CD8-positive, alpha-beta memory T cell (primary cell): ENCODE results near the gene KCNT1. TPM values are rescaled to one million over a fixed set of nuclear protein-coding genes. Genes with fewer than 3 reads are reported as not detected.

Experiments used
- CTCF ChIA-PET: fragments of 350-600 bp; sonication (Branson Sonifier 250); formaldehyde crosslinking; loops from one replicate; lab custom pipeline; 2021; ENCODE audit warnings: antibody characterized with exemption; lab: Charles Lee
- POLR2A ChIA-PET: fragments of 350-600 bp; sonication (Branson Sonifier 250); formaldehyde crosslinking; loops from one replicate; lab custom pipeline; 2021; ENCODE audit warnings: antibody characterized with exemption; lab: Charles Lee
- DNase-seq, 5 donors: peaks; one replicate each; pipeline versions ENCODE4 v3.0.0 to v3.0.0-alpha.2; 2020 to 2022; ENCODE audit warnings: mixed read lengths in 1 of 5
- H3K27ac ChIP-seq: one replicate; pipeline ENCODE4 v1.7.0; 2013; ENCODE audit warnings: low read depth, mild to moderate bottlenecking, low read length, moderate library complexity
- H3K27me3 ChIP-seq: 2 replicates; pipeline ENCODE4 v1.7.0; 2013; ENCODE audit warnings: low read length, mild to moderate bottlenecking; ENCODE audit not compliant: insufficient read depth, poor library complexity, severe bottlenecking
- H3K36me3 ChIP-seq: 2 replicates; pipeline ENCODE4 v1.7.0; 2013; ENCODE audit warnings: mild to moderate bottlenecking, low read length, moderate library complexity; ENCODE audit not compliant: insufficient read depth
- H3K4me1 ChIP-seq: 2 replicates; pipeline ENCODE4 v1.7.0; 2013; ENCODE audit warnings: mild to moderate bottlenecking, low read length, moderate library complexity; ENCODE audit not compliant: insufficient read depth
- H3K4me3 ChIP-seq: 2 replicates; pipeline ENCODE4 v1.7.0; 2013; ENCODE audit warnings: mild to moderate bottlenecking, low read length
- H3K9me3 ChIP-seq: 2 replicates; pipeline ENCODE4 v1.7.0; 2013; ENCODE audit warnings: mild to moderate bottlenecking, low read length
- H3K27ac Mint-ChIP-seq, 8 donors: one replicate each; pipeline ENCODE4 v1.8.0; 2020 to 2021; ENCODE audit warnings: mixed read lengths in 8 of 8, mild to moderate bottlenecking in 6 of 8, inconsistent platforms in 3 of 8, moderate library complexity in 3 of 8
- H3K27me3 Mint-ChIP-seq, 2 donors: one replicate each; pipeline ENCODE4 v1.8.0; 2020 to 2021; ENCODE audit warnings: mixed read lengths in 2 of 2, mild to moderate bottlenecking in 1 of 2, moderate library complexity in 1 of 2
- H3K36me3 Mint-ChIP-seq, 3 donors: one replicate each; pipeline ENCODE4 v1.8.0; 2020 to 2021; ENCODE audit warnings: mixed read lengths in 3 of 3, inconsistent platforms in 1 of 3, mild to moderate bottlenecking in 1 of 3
- H3K4me1 Mint-ChIP-seq, 3 donors: one replicate each; pipeline ENCODE4 v1.8.0; 2020 to 2021; ENCODE audit warnings: mixed read lengths in 3 of 3, inconsistent platforms in 1 of 3, mild to moderate bottlenecking in 1 of 3
- H3K4me3 Mint-ChIP-seq, 7 donors: one replicate each; pipeline ENCODE4 v1.8.0; 2020 to 2021; ENCODE audit warnings: mixed read lengths in 7 of 7, mild to moderate bottlenecking in 6 of 7, moderate library complexity in 4 of 7, inconsistent platforms in 2 of 7
- H3K9me3 Mint-ChIP-seq, 5 donors: one replicate each; pipeline ENCODE4 v1.8.0; 2020 to 2022; ENCODE audit warnings: mixed read lengths in 5 of 5, mild to moderate bottlenecking in 3 of 5, moderate library complexity in 2 of 5, inconsistent platforms in 1 of 5
- polyA plus RNA-seq: library from polyadenylated mRNA; unstranded; fragments of 300-500 nt; fragmentation: Illumina TruSeq; gene quantifications from one replicate; pipeline ENCODE4 v1.2.3, GENCODE V29; 2021
- total RNA-seq, 2 experiments: library from RNA; stranded (reverse); gene quantifications; one replicate each; pipeline ENCODE4 v1.2.3, GENCODE V29; 2021

The KCNT1 gene
- total and polyA plus RNA-seq, 3 experiments from 2014 or later, result 0.16 TPM; not detected in 2

- POLR2A ChIA-PET, result no interaction called here
These were observed 23.6 kb upstream of the KCNT1 start for GRCh38 chr9:135678236-135679017.

GRCh38 chr9:135680056-135680455 is 21.9 kb upstream of the KCNT1 start:
- CTCF ChIA-PET, result no interaction called here
- Mint-ChIP-seq H3K36me3 (no peaks in the 10 kb centered on the region), H3K4me3 (no peak overlapping the region), H3K4me1 (no peaks in the 10 kb centered on the region), H3K27me3 (peaks cover 3 to 4% of the 10 kb centered on the region in 2 donors), H3K9me3 (no peaks in the 10 kb centered on the region), H3K27ac (no peak overlapping the region)
- POLR2A ChIA-PET, result no interaction called here
- peaks cover 3% of the 10 kb centered on the region for H3K27me3 ChIP-seq
- H3K4me1 ChIP-seq, result no peaks in the 10 kb centered on the region
- H3K36me3 ChIP-seq, result no peaks in the 10 kb centered on the region
- DNase-seq, result no peak
- H3K27ac ChIP-seq, result no peak overlapping the region
- H3K9me3 ChIP-seq, result no peaks in the 10 kb centered on the region
- H3K4me3 ChIP-seq, result no peak overlapping the region

More at GRCh38 chr9:135678236-135679017, 23.6 kb upstream of the KCNT1 start:
- Mint-ChIP-seq H3K4me1 (no peaks in the 10 kb centered on the region), H3K36me3 (no peaks in the 10 kb centered on the region), H3K27ac (no peak overlapping the region), H3K27me3 (peaks cover 3 to 4% of the 10 kb centered on the region in 2 donors), H3K4me3 (no peak overlapping the region), H3K9me3 (no peaks in the 10 kb centered on the region)
- Histone ChIP-seq H3K4me1 (no peaks in the 10 kb centered on the region), H3K9me3 (no peaks in the 10 kb centered on the region), H3K36me3 (no peaks in the 10 kb centered on the region), H3K27me3 (no peaks in the 10 kb centered on the region), H3K4me3 (no peak overlapping the region), H3K27ac (no peak overlapping the region)
- no peak for DNase-seq
- CTCF ChIA-PET, result no interaction called here

- Histone ChIP-seq H3K27ac (no peak overlapping the region), H3K4me1 (no peaks in the 10 kb centered on the region), H3K4me3 (no peak overlapping the region), H3K27me3 (peaks cover 3% of the 10 kb centered on the region), H3K9me3 (no peaks in the 10 kb centered on the region), H3K36me3 (no peaks in the 10 kb centered on the region)
- Mint-ChIP-seq H3K27ac (no peak overlapping the region), H3K9me3 (no peaks in the 10 kb centered on the region), H3K27me3 (peaks cover 3 to 4% of the 10 kb centered on the region in 2 donors), H3K4me1 (no peaks in the 10 kb centered on the region), H3K4me3 (no peak overlapping the region), H3K36me3 (no peaks in the 10 kb centered on the region)
- no peak for DNase-seq
- POLR2A ChIA-PET, result no interaction called here
- CTCF ChIA-PET, result no interaction called here
These were observed 20.8 kb upstream of the KCNT1 start for GRCh38 chr9:135681161-135681560.

GRCh38 chr9:135683401-135684034 is 18.5 kb upstream of the KCNT1 start:
- Mint-ChIP-seq H3K36me3 (no peaks in the 10 kb centered on the region), H3K27ac (no peak overlapping the region), H3K9me3 (no peaks in the 10 kb centered on the region), H3K4me3 (no peak overlapping the region), H3K27me3 (peaks cover 3 to 4% of the 10 kb centered on the region in 2 donors), H3K4me1 (no peaks in the 10 kb centered on the region)
- no peak for DNase-seq
- no peaks in the 10 kb centered on the region for H3K36me3 ChIP-seq
- no peak overlapping the region for H3K4me3 ChIP-seq
- H3K27me3 ChIP-seq, result peaks cover 3% of the 10 kb centered on the region
- POLR2A ChIA-PET, result no interaction called here
- no peak overlapping the region for H3K27ac ChIP-seq
- no peaks in the 10 kb centered on the region for H3K4me1 ChIP-seq
- CTCF ChIA-PET, result no interaction called here
- H3K9me3 ChIP-seq, result no peaks in the 10 kb centered on the region

GRCh38 chr9:135684691-135685090 is 17.3 kb upstream of the KCNT1 start:
- no peak for DNase-seq
- Mint-ChIP-seq H3K27me3 (peaks cover 3 to 5% of the 10 kb centered on the region in 2 donors), H3K9me3 (no peaks in the 10 kb centered on the region), H3K36me3 (no peaks in the 10 kb centered on the region), H3K4me1 (no peaks in the 10 kb centered on the region), H3K27ac (no peak overlapping the region), H3K4me3 (no peak overlapping the region)
- Histone ChIP-seq H3K4me3 (no peak overlapping the region), H3K27ac (no peak overlapping the region), H3K4me1 (no peaks in the 10 kb centered on the region), H3K9me3 (no peaks in the 10 kb centered on the region), H3K36me3 (no peaks in the 10 kb centered on the region), H3K27me3 (peaks cover 3% of the 10 kb centered on the region)
- CTCF ChIA-PET, result no interaction called here
- POLR2A ChIA-PET, result no interaction called here

GRCh38 chr9:135687216-135687615 is 14.8 kb upstream of the KCNT1 start:
- H3K9me3 ChIP-seq, result no peaks in the 10 kb centered on the region
- Mint-ChIP-seq H3K4me3 (no peak overlapping the region), H3K4me1 (no peaks in the 10 kb centered on the region), H3K27me3 (peaks cover 6 to 11% of the 10 kb centered on the region in 2 donors), H3K27ac (no peak overlapping the region), H3K36me3 (no peaks in the 10 kb centered on the region), H3K9me3 (no peaks in the 10 kb centered on the region)
- no peak overlapping the region for H3K27ac ChIP-seq
- no peaks in the 10 kb centered on the region for H3K4me1 ChIP-seq
- no peak for DNase-seq
- ChIA-PET CTCF (no interaction called here), POLR2A (no interaction called here)
- H3K36me3 ChIP-seq, result no peaks in the 10 kb centered on the region
- H3K4me3 ChIP-seq, result no peak overlapping the region
- H3K27me3 ChIP-seq, result peaks cover 3% of the 10 kb centered on the region

GRCh38 chr9:135689011-135689410 is 13.0 kb upstream of the KCNT1 start:
- Histone ChIP-seq H3K4me3 (no peak overlapping the region), H3K9me3 (no peaks in the 10 kb centered on the region), H3K27me3 (peaks cover 3% of the 10 kb centered on the region), H3K36me3 (no peaks in the 10 kb centered on the region), H3K4me1 (no peaks in the 10 kb centered on the region), H3K27ac (no peak overlapping the region)
- H3K27ac Mint-ChIP-seq, result no peak overlapping the region
- ChIA-PET POLR2A (no interaction called here), CTCF (no interaction called here)
- H3K27me3 Mint-ChIP-seq, result peaks cover 9 to 12% of the 10 kb centered on the region in 2 donors
- no peak for DNase-seq
- H3K36me3 Mint-ChIP-seq, result no peaks in the 10 kb centered on the region
- H3K4me3 Mint-ChIP-seq, result no peak overlapping the region
- H3K9me3 Mint-ChIP-seq, result no peaks in the 10 kb centered on the region
- no peaks in the 10 kb centered on the region for H3K4me1 Mint-ChIP-seq

GRCh38 chr9:135690836-135691570 is 11.0 kb upstream of the KCNT1 start:
- Histone ChIP-seq H3K4me3 (no peak overlapping the region), H3K36me3 (no peaks in the 10 kb centered on the region), H3K4me1 (no peaks in the 10 kb centered on the region), H3K27me3 (no peaks in the 10 kb centered on the region), H3K9me3 (no peaks in the 10 kb centered on the region), H3K27ac (no peak overlapping the region)
- H3K4me3 Mint-ChIP-seq, result no peak overlapping the region
- DNase-seq, result no peak
- no peaks in the 10 kb centered on the region for H3K36me3 Mint-ChIP-seq
- peaks cover 9 to 12% of the 10 kb centered on the region in 2 donors for H3K27me3 Mint-ChIP-seq
- ChIA-PET CTCF (no interaction called here), POLR2A (no interaction called here)
- no peaks in the 10 kb centered on the region for H3K9me3 Mint-ChIP-seq
- H3K4me1 Mint-ChIP-seq, result no peaks in the 10 kb centered on the region
- H3K27ac Mint-ChIP-seq, result no peak overlapping the region
